SU-DHL-6 (cell line): ENCODE results near the gene DERL3.

Source experiments
- H2AFZ ChIP-seq: fragments of 200-600 bp; sonication (generic); 2 replicates; pipeline ENCODE4 v1.6.1; 2014; ENCODE audit warnings: low read depth, mild to moderate bottlenecking, moderate library complexity, mixed read lengths, antibody characterized with exemption, low read length; ENCODE audit not compliant: severe bottlenecking
- H3F3A ChIP-seq: fragments of 200-600 bp; shearing (Covaris generic); 2 replicates; pipeline ENCODE4 v1.6.0; 2016; ENCODE audit warnings: antibody characterized with exemption, mild to moderate bottlenecking; ENCODE audit not compliant: insufficient read depth
- H3K27ac ChIP-seq: fragments of 200-600 bp; sonication (generic); 2 replicates; pipeline ENCODE4 v1.5.1; 2016; ENCODE audit warnings: low read depth, mild to moderate bottlenecking, low read length, moderate library complexity, mixed read lengths
- H3K27me3 ChIP-seq: fragments of 200-600 bp; sonication (generic), shearing (Covaris generic); 2 replicates; pipeline ENCODE4 v1.6.0; 2014; ENCODE audit warnings: mild to moderate bottlenecking, low read length
- H3K36me3 ChIP-seq: fragments of 200-600 bp; sonication (generic); 2 replicates; pipeline ENCODE4 v1.6.1; 2014; ENCODE audit warnings: mild to moderate bottlenecking, low read length, mixed read lengths
- H3K4me2 ChIP-seq: fragments of 300-600, 200-600 bp; shearing (Covaris generic), sonication (generic); 2 replicates; pipeline ENCODE4 v1.6.0; 2014; ENCODE audit warnings: low read length, low read depth, mild to moderate bottlenecking; ENCODE audit not compliant: poor library complexity, severe bottlenecking
- H3K4me3 ChIP-seq: fragments of 200-600 bp; sonication (generic); 2 replicates; pipeline ENCODE4 v1.5.1; 2014; ENCODE audit warnings: antibody characterized with exemption, low read length, mild to moderate bottlenecking, mixed read lengths; ENCODE audit not compliant: insufficient read depth, poor library complexity, severe bottlenecking
- H3K79me2 ChIP-seq: fragments of 200-600 bp; sonication (generic); 2 replicates; pipeline ENCODE4 v1.6.1; 2014; ENCODE audit warnings: mild to moderate bottlenecking, low read length, moderate library complexity; ENCODE audit not compliant: insufficient read depth
- H3K9ac ChIP-seq: fragments of 200-600 bp; sonication (generic); 2 replicates; pipeline ENCODE4 v1.7.0; 2014; ENCODE audit warnings: mild to moderate bottlenecking, low read length
- H3K9me2 ChIP-seq: fragments of 200-600 bp; sonication (generic); replicated peaks from 2 replicates; pipeline ENCODE4 v1.6.1; 2014; ENCODE audit warnings: low read length; ENCODE audit not compliant: insufficient read depth
- H3K9me3 ChIP-seq: fragments of 200-600 bp; sonication (generic); 2 replicates; pipeline ENCODE4 v1.6.1; 2014; ENCODE audit warnings: low read length, mixed read lengths; ENCODE audit not compliant: insufficient read depth
- H4K20me1 ChIP-seq: fragments of 200-600 bp; sonication (generic); 2 replicates; pipeline ENCODE4 v1.6.1; 2014; ENCODE audit warnings: low read depth, mild to moderate bottlenecking, antibody characterized with exemption, low read length, moderate library complexity, mixed read lengths
- CTCF ChIP-seq: fragments of 200-600 bp; sonication (generic); IDR thresholded peaks from one replicate; pipeline ENCODE4 v1.5.1; 2017; ENCODE audit warnings: antibody characterized with exemption, mild to moderate bottlenecking, low read length, moderate library complexity; ENCODE audit not compliant: insufficient read depth, poor library complexity, severe bottlenecking
- EZH2phosphoT487 ChIP-seq: fragments of 200-600 bp; sonication (generic), shearing (Covaris generic); conservative IDR thresholded peaks from 2 replicates; pipeline ENCODE4 v1.6.1; 2018; ENCODE audit warnings: mild to moderate bottlenecking, antibody characterized with exemption, low read length, moderate library complexity, mixed read lengths

DERL3 gene

GRCh38 chr22:23845265-23846080 lies 6.7 kb upstream of the DERL3 start:
- Histone ChIP-seq H2AFZ (no peak overlapping the region), H3K9me3 (no peaks in the 10 kb centered on the region), H3K9ac (no peak overlapping the region), H3K9me2 (no peaks in the 10 kb centered on the region), H3K79me2 (no peaks in the 10 kb centered on the region), H3F3A (peaks cover 6% of the 10 kb centered on the region; the same call in 1 of the 2 replicates), H3K27ac (no peak overlapping the region), H4K20me1 (no peaks in the 10 kb centered on the region), H3K4me2 (no peak overlapping the region), H3K4me3 (no peak overlapping the region), H3K36me3 (no peaks in the 10 kb centered on the region), H3K27me3 (no peaks in the 10 kb centered on the region)
- no peak for TF ChIP-seq EZH2phosphoT487
- TF ChIP-seq CTCF = no peak

- Histone ChIP-seq H2AFZ (no peak overlapping the region), H3K4me3 (no peak overlapping the region), H3K36me3 (no peaks in the 10 kb centered on the region), H3K9me2 (no peaks in the 10 kb centered on the region), H3K9me3 (no peaks in the 10 kb centered on the region), H4K20me1 (no peaks in the 10 kb centered on the region), H3K79me2 (no peaks in the 10 kb centered on the region), H3K4me2 (peak overlapping the region; percentile 58), H3K27me3 (no peaks in the 10 kb centered on the region), H3F3A (peaks cover 6% of the 10 kb centered on the region; the same call in 1 of the 2 replicates), H3K9ac (no peak overlapping the region), H3K27ac (peak overlapping the region; percentile 80; the same call in 1 of the 2 replicates)
- TF ChIP-seq EZH2phosphoT487 (no peak), CTCF (no peak)
Measured at GRCh38 chr22:23844739-23845202, 6.0 kb upstream of the DERL3 start.

- no peaks in the 10 kb centered on the region for H3K79me2 ChIP-seq
- no peaks in the 10 kb centered on the region for H3K9me2 ChIP-seq
- no peak overlapping the region for H3K4me2 ChIP-seq
- no peak overlapping the region for H3K9ac ChIP-seq
- H3K4me3 ChIP-seq = no peak overlapping the region
- H2AFZ ChIP-seq = no peak overlapping the region
- no peaks in the 10 kb centered on the region for H4K20me1 ChIP-seq
- no peak overlapping the region for H3K27ac ChIP-seq
- H3K9me3 ChIP-seq = no peaks in the 10 kb centered on the region
- TF ChIP-seq EZH2phosphoT487 (no peak), CTCF (no peak)
- no peaks in the 10 kb centered on the region for H3K27me3 ChIP-seq
- H3F3A ChIP-seq = peaks cover 11% of the 10 kb centered on the region; the same call in 1 of the 2 replicates
- no peaks in the 10 kb centered on the region for H3K36me3 ChIP-seq
Measured at GRCh38 chr22:23842599-23842998, 3.8 kb upstream of the DERL3 start.
